ENCODE data around the gene LRRC74B. TPM values are rescaled to one million over a fixed set of nuclear protein-coding genes. Genes with fewer than 3 reads are reported as not detected.
"Not testable (repeated sequence)": the region's sequence is repeated elsewhere in the genome, so short reads cannot be mapped to it uniquely, and the experiment has no call there.

LRRC74B gene
- polyA plus RNA-seq, 12 donors, result 0.05 to 0.48 (median 0.17) TPM; not detected in 2

- DNase-seq, result no peak
Measured at GRCh38 chr22:21076912-21077625, 31.3 kb downstream of the LRRC74B start.

- DNase-seq, result no peak
Measured at GRCh38 chr22:21077884-21078508, 32.2 kb downstream of the LRRC74B start.

- no peak for DNase-seq
Measured at GRCh38 chr22:21078916-21079315, 33.2 kb downstream of the LRRC74B start.

- DNase-seq, result no peak
Measured at GRCh38 chr22:21079493-21079892, 33.7 kb downstream of the LRRC74B start.

- no peak for DNase-seq
Measured at GRCh38 chr22:21080435-21081137, 34.8 kb downstream of the LRRC74B start.

GRCh38 chr22:21082248-21082647, 36.5 kb downstream of the LRRC74B start:
- no peak for DNase-seq

- no peak for DNase-seq
Measured at GRCh38 chr22:21087119-21087518, 41.4 kb downstream of the LRRC74B start.

- not testable (repeated sequence) for DNase-seq
Measured at GRCh38 chr22:21087926-21088325, 42.2 kb downstream of the LRRC74B start.

GRCh38 chr22:21091220-21091619, 45.5 kb downstream of the LRRC74B start:
- DNase-seq, result not testable (repeated sequence)

- no peak for DNase-seq
Measured at GRCh38 chr22:21092797-21093554, 47.2 kb downstream of the LRRC74B start.

GRCh38 chr22:21093555-21094137, 47.9 kb downstream of the LRRC74B start:
- not testable (repeated sequence) for DNase-seq

- no peak for DNase-seq
Measured at GRCh38 chr22:21094911-21095772, 49.4 kb downstream of the LRRC74B start.

GRCh38 chr22:21095773-21096107, 50.0 kb downstream of the LRRC74B start:
- no peak for DNase-seq

- DNase-seq, result not testable (repeated sequence)
Measured at GRCh38 chr22:21096878-21097277, 51.1 kb downstream of the LRRC74B start.

- DNase-seq, result no peak
Measured at GRCh38 chr22:21098099-21098671, 52.4 kb downstream of the LRRC74B start.

- no peak for DNase-seq
Measured at GRCh38 chr22:21099578-21099977, 53.8 kb downstream of the LRRC74B start.

- no peak for DNase-seq
Measured at GRCh38 chr22:21100149-21101032, 54.6 kb downstream of the LRRC74B start.

- no peak for DNase-seq
Measured at GRCh38 chr22:21101877-21102638, 56.3 kb downstream of the LRRC74B start.
